ENCODE measurements around the gene CDC42SE2.

CDC42SE2 gene

GRCh38 chr5:131280417-131280816 lies 16.6 kb downstream of the CDC42SE2 start:
- Mint-ChIP-seq H3K9me3 (no peaks in the 10 kb centered on the region), H3K36me3 (peaks cover 6% of the 10 kb centered on the region), H3K27me3 (no peaks in the 10 kb centered on the region), H3K4me1 (peaks cover 80% of the 10 kb centered on the region), H3K4me3 (peak overlapping the region; percentile 53), H3K27ac (peak overlapping the region; percentile 85)
- ATAC-seq: no peak

GRCh38 chr5:131281133-131281867 lies 17.4 kb downstream of the CDC42SE2 start:
- peak overlapping the region; percentile 85 for H3K27ac Mint-ChIP-seq
- H3K27me3 Mint-ChIP-seq: no peaks in the 10 kb centered on the region
- peaks cover 76% of the 10 kb centered on the region for H3K4me1 Mint-ChIP-seq
- peak; percentile 73 for ATAC-seq
- H3K4me3 Mint-ChIP-seq: peak overlapping the region; percentile 53
- H3K9me3 Mint-ChIP-seq: no peaks in the 10 kb centered on the region
- H3K36me3 Mint-ChIP-seq: peaks cover 6% of the 10 kb centered on the region

- H3K4me1 Mint-ChIP-seq: peaks cover 76% of the 10 kb centered on the region
- H3K27ac Mint-ChIP-seq: peak overlapping the region; percentile 85
- H3K9me3 Mint-ChIP-seq: no peaks in the 10 kb centered on the region
- no peak for ATAC-seq
- H3K36me3 Mint-ChIP-seq: peaks cover 6% of the 10 kb centered on the region
- peak overlapping the region; percentile 53 for H3K4me3 Mint-ChIP-seq
- H3K27me3 Mint-ChIP-seq: no peaks in the 10 kb centered on the region
Measured at GRCh38 chr5:131281868-131282234, 18.0 kb downstream of the CDC42SE2 start.

DNA sequence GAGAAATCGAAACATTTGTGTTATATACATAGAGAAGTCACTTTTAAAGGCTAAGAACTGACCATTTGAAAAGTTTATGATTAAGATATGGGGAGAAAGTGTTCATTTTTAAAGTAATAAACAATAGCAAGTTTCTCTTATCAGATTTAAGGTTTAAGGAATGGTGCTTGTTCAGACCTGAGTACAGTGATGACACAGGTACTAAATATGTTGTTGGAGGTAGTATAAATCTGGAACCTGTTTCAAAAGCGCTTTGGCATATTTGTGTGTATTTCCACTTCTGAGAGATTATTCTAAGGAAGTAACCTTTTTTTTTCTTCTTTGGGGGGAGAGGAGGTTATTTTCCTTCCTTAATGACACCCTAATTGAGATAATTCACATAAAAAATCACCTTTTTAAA lies 18.4 kb downstream of the CDC42SE2 start:
- no peak for ATAC-seq
- peak overlapping the region; percentile 53 for H3K4me3 Mint-ChIP-seq
- H3K36me3 Mint-ChIP-seq: peaks cover 6% of the 10 kb centered on the region
- H3K9me3 Mint-ChIP-seq: no peaks in the 10 kb centered on the region
- H3K27ac Mint-ChIP-seq: peak overlapping the region; percentile 85
- peaks cover 76% of the 10 kb centered on the region for H3K4me1 Mint-ChIP-seq
- H3K27me3 Mint-ChIP-seq: no peaks in the 10 kb centered on the region

DNA sequence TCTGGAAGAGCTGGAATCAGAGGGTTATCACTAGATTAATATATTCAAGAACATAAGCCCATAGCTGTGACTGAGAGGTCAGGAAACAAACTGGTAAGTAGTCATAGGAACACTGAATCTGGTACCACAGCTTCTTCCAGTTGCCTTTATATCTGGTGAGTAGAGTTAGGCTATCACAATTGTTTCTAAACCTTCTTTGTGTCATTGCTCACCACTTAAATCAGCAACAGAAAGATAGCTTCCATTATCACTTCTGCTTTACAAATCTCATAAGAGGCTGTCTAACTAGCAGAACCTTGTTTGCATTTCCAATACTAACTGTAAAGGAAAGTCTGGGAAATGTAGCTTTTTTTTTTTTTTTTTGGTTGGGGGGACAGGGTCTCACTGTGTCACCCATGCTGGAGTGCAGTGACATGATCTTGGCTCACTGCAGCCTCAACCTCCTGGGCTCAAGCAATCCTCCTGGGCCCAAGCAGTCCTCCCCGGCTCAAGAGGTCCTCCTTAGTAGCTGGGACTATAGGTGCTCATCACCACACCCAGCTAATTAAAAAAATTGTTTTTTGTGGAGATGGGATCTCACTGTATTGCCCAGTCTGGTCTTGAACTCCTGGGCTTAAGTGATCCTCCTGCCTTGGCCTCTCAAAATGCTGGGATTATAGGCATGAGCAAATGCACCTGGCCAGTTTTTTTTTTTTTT lies 22.0 kb downstream of the CDC42SE2 start:
- peaks cover 63% of the 10 kb centered on the region for H3K4me1 Mint-ChIP-seq
- peaks cover 10% of the 10 kb centered on the region for H3K36me3 Mint-ChIP-seq
- H3K9me3 Mint-ChIP-seq: no peaks in the 10 kb centered on the region

DNA sequence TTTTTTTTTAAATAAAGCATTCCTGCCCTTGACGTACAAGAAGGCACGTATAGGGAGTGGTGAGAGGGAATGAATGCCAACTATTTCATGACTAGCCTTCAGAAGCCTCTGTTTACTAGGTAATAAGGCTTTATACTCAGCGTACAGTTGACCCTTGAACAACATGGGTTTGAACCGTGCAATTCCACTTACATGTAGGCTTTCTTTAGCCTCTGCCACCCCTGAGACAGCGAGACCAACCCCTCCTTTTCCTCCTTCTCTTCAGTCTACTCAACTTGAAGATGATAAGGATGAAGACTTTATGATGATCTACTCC lies 22.5 kb downstream of the CDC42SE2 start:
- H3K4me3 Mint-ChIP-seq: no peak overlapping the region
- H3K27me3 Mint-ChIP-seq: no peaks in the 10 kb centered on the region
- peaks cover 10% of the 10 kb centered on the region for H3K36me3 Mint-ChIP-seq
- ATAC-seq: no peak
- H3K4me1 Mint-ChIP-seq: peaks cover 58% of the 10 kb centered on the region
- H3K9me3 Mint-ChIP-seq: no peaks in the 10 kb centered on the region
- no peak overlapping the region for H3K27ac Mint-ChIP-seq

More for the DNA sequence above, 22.0 kb downstream of the CDC42SE2 start:
- Mint-ChIP-seq H3K4me3 (no peak overlapping the region), H3K27me3 (no peaks in the 10 kb centered on the region), H3K27ac (no peak overlapping the region)
- ATAC-seq: peak; percentile 29

GRCh38 chr5:131288328-131288727 lies 24.5 kb downstream of the CDC42SE2 start:
- Mint-ChIP-seq H3K27ac (peak overlapping the region; percentile 88), H3K27me3 (no peaks in the 10 kb centered on the region), H3K4me3 (no peak overlapping the region), H3K36me3 (peaks cover 12% of the 10 kb centered on the region), H3K4me1 (peaks cover 46% of the 10 kb centered on the region), H3K9me3 (no peaks in the 10 kb centered on the region)
- peak; percentile 61 for ATAC-seq

GRCh38 chr5:131289738-131290137 lies 25.9 kb downstream of the CDC42SE2 start:
- ATAC-seq: peak; percentile 84
- Mint-ChIP-seq H3K9me3 (no peaks in the 10 kb centered on the region), H3K36me3 (peaks cover 16% of the 10 kb centered on the region)

GRCh38 chr5:131296213-131296672 lies 32.4 kb downstream of the CDC42SE2 start:
- Mint-ChIP-seq H3K9me3 (peaks cover 3% of the 10 kb centered on the region), H3K27me3 (no peaks in the 10 kb centered on the region), H3K36me3 (peaks cover 45% of the 10 kb centered on the region), H3K27ac (peak overlapping the region; percentile 35), H3K4me3 (no peak overlapping the region), H3K4me1 (peaks cover 55% of the 10 kb centered on the region)
- ATAC-seq: no peak

More at GRCh38 chr5:131289738-131290137, 25.9 kb downstream of the CDC42SE2 start:
- Mint-ChIP-seq H3K4me1 (peaks cover 48% of the 10 kb centered on the region), H3K27me3 (no peaks in the 10 kb centered on the region), H3K27ac (peak overlapping the region; percentile 88), H3K4me3 (peak overlapping the region; percentile 43)

DNA sequence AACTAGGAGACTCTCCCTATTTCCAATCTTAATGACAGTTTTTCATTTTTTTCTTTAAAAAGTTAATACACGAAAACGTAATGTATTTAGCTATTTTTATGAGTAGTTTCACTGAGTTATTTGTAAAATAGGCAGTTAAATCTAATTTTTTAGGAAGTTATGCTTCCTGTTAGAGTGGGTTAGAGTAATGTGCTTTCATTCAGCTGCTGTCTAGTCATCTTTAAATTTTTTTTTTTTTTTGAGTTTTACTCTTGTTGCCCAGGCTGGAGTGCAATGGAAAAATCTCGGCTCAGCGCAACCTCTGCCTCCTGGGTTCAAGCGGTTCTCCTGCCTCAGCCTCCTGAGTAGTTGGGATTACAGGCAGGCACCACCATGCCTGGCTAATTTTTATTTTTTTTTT lies 34.0 kb downstream of the CDC42SE2 start:
- no peak for ATAC-seq
- H3K27ac Mint-ChIP-seq: no peak overlapping the region
- no peak overlapping the region for H3K4me3 Mint-ChIP-seq
- H3K4me1 Mint-ChIP-seq: peaks cover 56% of the 10 kb centered on the region
- peaks cover 40% of the 10 kb centered on the region for H3K36me3 Mint-ChIP-seq
- H3K27me3 Mint-ChIP-seq: no peaks in the 10 kb centered on the region
- H3K9me3 Mint-ChIP-seq: peaks cover 3% of the 10 kb centered on the region

- no peak for ATAC-seq
- H3K9me3 Mint-ChIP-seq: peaks cover 3% of the 10 kb centered on the region
- peaks cover 65% of the 10 kb centered on the region for H3K4me1 Mint-ChIP-seq
- H3K4me3 Mint-ChIP-seq: no peak overlapping the region
- peaks cover 36% of the 10 kb centered on the region for H3K36me3 Mint-ChIP-seq
- H3K27me3 Mint-ChIP-seq: no peaks in the 10 kb centered on the region
- H3K27ac Mint-ChIP-seq: peak overlapping the region; percentile 13
Measured at GRCh38 chr5:131299465-131299864, 35.6 kb downstream of the CDC42SE2 start.

GRCh38 chr5:131302506-131302905 lies 38.7 kb downstream of the CDC42SE2 start:
- H3K4me3 Mint-ChIP-seq: no peak overlapping the region
- peaks cover 65% of the 10 kb centered on the region for H3K4me1 Mint-ChIP-seq
- no peak for ATAC-seq
- no peak overlapping the region for H3K27ac Mint-ChIP-seq
- peaks cover 3% of the 10 kb centered on the region for H3K9me3 Mint-ChIP-seq
- H3K27me3 Mint-ChIP-seq: no peaks in the 10 kb centered on the region
- peaks cover 41% of the 10 kb centered on the region for H3K36me3 Mint-ChIP-seq

GRCh38 chr5:131303537-131303936 lies 39.7 kb downstream of the CDC42SE2 start:
- peaks cover 65% of the 10 kb centered on the region for H3K4me1 Mint-ChIP-seq
- H3K36me3 Mint-ChIP-seq: peaks cover 44% of the 10 kb centered on the region
- H3K27ac Mint-ChIP-seq: no peak overlapping the region
- no peak for ATAC-seq
- H3K27me3 Mint-ChIP-seq: no peaks in the 10 kb centered on the region
- no peak overlapping the region for H3K4me3 Mint-ChIP-seq
- peaks cover 3% of the 10 kb centered on the region for H3K9me3 Mint-ChIP-seq

- no peak for ATAC-seq
- H3K4me1 Mint-ChIP-seq: peaks cover 56% of the 10 kb centered on the region
- H3K9me3 Mint-ChIP-seq: peaks cover 3% of the 10 kb centered on the region
- H3K36me3 Mint-ChIP-seq: peaks cover 35% of the 10 kb centered on the region
- no peak overlapping the region for H3K4me3 Mint-ChIP-seq
- H3K27me3 Mint-ChIP-seq: no peaks in the 10 kb centered on the region
- no peak overlapping the region for H3K27ac Mint-ChIP-seq
Measured at GRCh38 chr5:131304414-131304813, 40.6 kb downstream of the CDC42SE2 start.

DNA sequence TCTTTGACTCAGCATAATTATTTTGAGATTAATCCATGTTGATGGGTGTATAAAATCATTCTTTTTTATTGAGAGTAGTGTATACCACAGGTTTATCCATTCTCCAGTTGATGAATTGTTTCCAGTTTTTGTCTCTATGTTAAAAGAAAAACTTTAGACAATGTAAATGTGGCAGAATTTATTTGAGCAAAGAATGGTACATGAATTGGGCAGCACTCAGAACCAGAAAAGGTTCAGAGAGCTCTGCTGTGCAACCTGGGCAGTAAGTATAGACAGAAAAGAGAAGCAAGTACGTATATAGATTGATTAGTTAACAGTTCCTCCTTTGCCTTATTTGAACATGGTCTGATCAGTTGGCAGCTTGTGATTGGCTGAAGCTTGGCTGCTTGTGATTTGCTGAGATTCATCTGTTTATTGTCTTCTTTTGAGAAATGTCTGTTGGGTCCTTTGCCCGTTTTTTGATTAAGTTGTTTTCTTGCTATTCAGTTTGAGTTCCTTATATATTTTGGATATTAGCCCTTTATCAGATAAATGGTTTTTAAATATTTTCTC lies 41.4 kb downstream of the CDC42SE2 start:
- Mint-ChIP-seq H3K36me3 (peaks cover 28% of the 10 kb centered on the region), H3K4me1 (peaks cover 55% of the 10 kb centered on the region), H3K27ac (no peak overlapping the region), H3K4me3 (no peak overlapping the region), H3K9me3 (peaks cover under 1% of the 10 kb centered on the region), H3K27me3 (no peaks in the 10 kb centered on the region)
- ATAC-seq: no peak

GRCh38 chr5:131305906-131306305 lies 42.1 kb downstream of the CDC42SE2 start:
- peaks cover 57% of the 10 kb centered on the region for H3K4me1 Mint-ChIP-seq
- H3K27me3 Mint-ChIP-seq: no peaks in the 10 kb centered on the region
- no peak overlapping the region for H3K27ac Mint-ChIP-seq
- H3K36me3 Mint-ChIP-seq: peaks cover 24% of the 10 kb centered on the region
- H3K4me3 Mint-ChIP-seq: no peak overlapping the region
- H3K9me3 Mint-ChIP-seq: no peaks in the 10 kb centered on the region
- ATAC-seq: no peak
